ENCODE measurements around the gene SORL1.

SORL1 gene

GRCh38 chr11:121445071-121445768 is 6.9 kb upstream of the SORL1 start:
- H3K4me3 ChIP-seq (ENCODE audit: low read length, poor library complexity, severe bottlenecking) = no peak overlapping the region
- no peaks in the 10 kb centered on the region for H3K79me2 ChIP-seq (ENCODE audit: insufficient read depth, low read length)
- no peak overlapping the region for H2AFZ ChIP-seq (ENCODE audit: low read length)
- no peak overlapping the region for H3K9ac ChIP-seq (ENCODE audit: low read depth, low read length, poor library complexity, severe bottlenecking)
- H3K36me3 ChIP-seq (ENCODE audit: insufficient read depth, low read length) = no peaks in the 10 kb centered on the region
- peaks cover 21% of the 10 kb centered on the region for H3K4me1 ChIP-seq (ENCODE audit: insufficient read depth, low read length, poor library complexity, severe bottlenecking)
- TF ChIP-seq CTCF (conservative IDR thresholded peaks at IDR 0.05; ENCODE audit: low read length) = no peak
- TF ChIP-seq EZH2phosphoT487 (IDR thresholded peaks at IDR 0.05; ENCODE audit: borderline replicate concordance) = no peak
- H3K27me3 ChIP-seq (ENCODE audit: insufficient read depth, low read length, poor library complexity, severe bottlenecking) = no peaks in the 10 kb centered on the region
- H4K20me1 ChIP-seq (ENCODE audit: insufficient read depth, low read length, poor library complexity, severe bottlenecking) = no peaks in the 10 kb centered on the region
- no peaks in the 10 kb centered on the region for H3K9me2 ChIP-seq (replicated peaks; ENCODE audit: low read depth, low read length)
- no peak overlapping the region for H3K4me2 ChIP-seq (ENCODE audit: low read depth, low read length, poor library complexity, severe bottlenecking)
- H3K9me3 ChIP-seq (ENCODE audit: insufficient read depth, low read depth, low read length) = no peaks in the 10 kb centered on the region
- H3F3A ChIP-seq (ENCODE audit: low read depth) = no peaks in the 10 kb centered on the region

- no peaks in the 10 kb centered on the region for H3K9me2 ChIP-seq (replicated peaks; ENCODE audit: low read depth, low read length)
Measured at GRCh38 chr11:121446752-121447156, 5.4 kb upstream of the SORL1 start.

GRCh38 chr11:121448011-121448410 is 4.1 kb upstream of the SORL1 start:
- no peak overlapping the region for H3K9ac ChIP-seq (ENCODE audit: low read depth, low read length, poor library complexity, severe bottlenecking)
- no peaks in the 10 kb centered on the region for H4K20me1 ChIP-seq (ENCODE audit: insufficient read depth, low read length, poor library complexity, severe bottlenecking)
- H3K4me3 ChIP-seq (ENCODE audit: low read length, poor library complexity, severe bottlenecking) = no peak overlapping the region
- H3K4me1 ChIP-seq (ENCODE audit: insufficient read depth, low read length, poor library complexity, severe bottlenecking) = peaks cover 37% of the 10 kb centered on the region
- no peaks in the 10 kb centered on the region for H3K36me3 ChIP-seq (ENCODE audit: insufficient read depth, low read length)
- no peaks in the 10 kb centered on the region for H3K27me3 ChIP-seq (ENCODE audit: insufficient read depth, low read length, poor library complexity, severe bottlenecking)
- no peaks in the 10 kb centered on the region for H3F3A ChIP-seq (ENCODE audit: low read depth)
- H3K9me3 ChIP-seq (ENCODE audit: insufficient read depth, low read depth, low read length) = no peaks in the 10 kb centered on the region
- H3K9me2 ChIP-seq (replicated peaks; ENCODE audit: low read depth, low read length) = no peaks in the 10 kb centered on the region
- peaks cover 8% of the 10 kb centered on the region for H3K79me2 ChIP-seq (ENCODE audit: insufficient read depth, low read length)
- no peak for TF ChIP-seq CTCF (conservative IDR thresholded peaks at IDR 0.05; ENCODE audit: low read length)
- no peak for TF ChIP-seq EZH2phosphoT487 (IDR thresholded peaks at IDR 0.05; ENCODE audit: borderline replicate concordance)
- no peak overlapping the region for H2AFZ ChIP-seq (ENCODE audit: low read length)
- H3K4me2 ChIP-seq (ENCODE audit: low read depth, low read length, poor library complexity, severe bottlenecking) = no peak overlapping the region

More at GRCh38 chr11:121446752-121447156, 5.4 kb upstream of the SORL1 start:
- TF ChIP-seq CTCF (conservative IDR thresholded peaks at IDR 0.05; ENCODE audit: low read length) = peak; percentile 45; the same call in 1 of the 2 replicates
- TF ChIP-seq EZH2phosphoT487 (IDR thresholded peaks at IDR 0.05; ENCODE audit: borderline replicate concordance) = no peak
- Histone ChIP-seq H3K9ac (ENCODE audit: low read depth, low read length, poor library complexity, severe bottlenecking) (no peak overlapping the region), H3K4me1 (ENCODE audit: insufficient read depth, low read length, poor library complexity, severe bottlenecking) (peaks cover 34% of the 10 kb centered on the region), H3K9me3 (ENCODE audit: insufficient read depth, low read depth, low read length) (no peaks in the 10 kb centered on the region), H3F3A (ENCODE audit: low read depth) (no peaks in the 10 kb centered on the region), H3K79me2 (ENCODE audit: insufficient read depth, low read length) (no peaks in the 10 kb centered on the region; the same call in 1 of the 2 replicates), H3K4me3 (ENCODE audit: low read length, poor library complexity, severe bottlenecking) (no peak overlapping the region), H4K20me1 (ENCODE audit: insufficient read depth, low read length, poor library complexity, severe bottlenecking) (no peaks in the 10 kb centered on the region), H3K4me2 (ENCODE audit: low read depth, low read length, poor library complexity, severe bottlenecking) (no peak overlapping the region), H3K36me3 (ENCODE audit: insufficient read depth, low read length) (no peaks in the 10 kb centered on the region), H2AFZ (ENCODE audit: low read length) (no peak overlapping the region), H3K27me3 (ENCODE audit: insufficient read depth, low read length, poor library complexity, severe bottlenecking) (no peaks in the 10 kb centered on the region)

Measured in Loucy (cell line).